Skeletal muscle satellite cell (primary cell): ENCODE results near the gene CHST2.

Source experiments
- H3K27me3 ChIP-seq: 2 replicates; pipeline ENCODE4 v1.7.0; 2013; ENCODE audit warnings: low read length; ENCODE audit not compliant: control insufficient read depth, insufficient read depth
- H3K36me3 ChIP-seq: 2 replicates; pipeline ENCODE4 v1.7.0; 2013; ENCODE audit warnings: mild to moderate bottlenecking, control low read depth, low read length; ENCODE audit not compliant: insufficient read depth
- H3K4me1 ChIP-seq: 2 replicates; pipeline ENCODE4 v1.7.0; 2013; ENCODE audit warnings: low read length; ENCODE audit not compliant: control insufficient read depth, insufficient read depth
- H3K4me2 ChIP-seq: 2 replicates; pipeline ENCODE4 v1.7.0; 2013; ENCODE audit warnings: mild to moderate bottlenecking, low read length
- H3K4me3 ChIP-seq: 2 replicates; pipeline ENCODE4 v1.7.0; 2013; ENCODE audit warnings: low read length
- H3K9ac ChIP-seq: 2 replicates; pipeline ENCODE4 v1.7.0; 2013; ENCODE audit warnings: mild to moderate bottlenecking, low read depth, low read length, moderate library complexity
- H3K9me3 ChIP-seq: replicated peaks from 2 replicates; pipeline ENCODE4 v1.7.0; 2013; ENCODE audit warnings: mild to moderate bottlenecking, control low read depth, low read length

CHST2 gene

GRCh38 chr3:143139762-143140161 is 20.2 kb downstream of the CHST2 start:
- Histone ChIP-seq H3K9me3 (no peaks in the 10 kb centered on the region), H3K4me1 (peaks cover 18% of the 10 kb centered on the region), H3K4me2 (no peak overlapping the region), H3K9ac (no peak overlapping the region), H3K4me3 (no peak overlapping the region), H3K27me3 (no peaks in the 10 kb centered on the region), H3K36me3 (no peaks in the 10 kb centered on the region)

GRCh38 chr3:143140550-143140949 is 21.0 kb downstream of the CHST2 start:
- peaks cover 12% of the 10 kb centered on the region for H3K4me1 ChIP-seq
- H3K9ac ChIP-seq, result no peak overlapping the region
- H3K36me3 ChIP-seq, result no peaks in the 10 kb centered on the region
- H3K9me3 ChIP-seq, result no peaks in the 10 kb centered on the region
- no peak overlapping the region for H3K4me2 ChIP-seq
- no peak overlapping the region for H3K4me3 ChIP-seq
- H3K27me3 ChIP-seq, result no peaks in the 10 kb centered on the region

GRCh38 chr3:143142354-143142753 is 22.8 kb downstream of the CHST2 start:
- H3K9me3 ChIP-seq, result no peaks in the 10 kb centered on the region
- H3K9ac ChIP-seq, result no peak overlapping the region
- H3K36me3 ChIP-seq, result no peaks in the 10 kb centered on the region
- peaks cover 7% of the 10 kb centered on the region for H3K4me1 ChIP-seq
- no peak overlapping the region for H3K4me3 ChIP-seq
- no peak overlapping the region for H3K4me2 ChIP-seq
- H3K27me3 ChIP-seq, result no peaks in the 10 kb centered on the region

- H3K9me3 ChIP-seq, result no peaks in the 10 kb centered on the region
- no peak overlapping the region for H3K4me3 ChIP-seq
- H3K4me2 ChIP-seq, result no peak overlapping the region
- H3K27me3 ChIP-seq, result no peaks in the 10 kb centered on the region
- no peak overlapping the region for H3K9ac ChIP-seq
- no peaks in the 10 kb centered on the region for H3K36me3 ChIP-seq
- no peaks in the 10 kb centered on the region for H3K4me1 ChIP-seq
These were observed 26.3 kb downstream of the CHST2 start for GRCh38 chr3:143145906-143146305.

- no peaks in the 10 kb centered on the region for H3K4me1 ChIP-seq
- H3K27me3 ChIP-seq, result no peaks in the 10 kb centered on the region
- no peak overlapping the region for H3K4me3 ChIP-seq
- no peaks in the 10 kb centered on the region for H3K36me3 ChIP-seq
- H3K9me3 ChIP-seq, result no peaks in the 10 kb centered on the region
- no peak overlapping the region for H3K4me2 ChIP-seq
- H3K9ac ChIP-seq, result no peak overlapping the region
These were observed 27.1 kb downstream of the CHST2 start for GRCh38 chr3:143146486-143147274.

GRCh38 chr3:143147707-143148106 is 28.1 kb downstream of the CHST2 start:
- no peaks in the 10 kb centered on the region for H3K9me3 ChIP-seq
- no peaks in the 10 kb centered on the region for H3K36me3 ChIP-seq
- H3K4me1 ChIP-seq, result no peaks in the 10 kb centered on the region
- no peak overlapping the region for H3K4me3 ChIP-seq
- no peak overlapping the region for H3K4me2 ChIP-seq
- no peak overlapping the region for H3K9ac ChIP-seq
- no peaks in the 10 kb centered on the region for H3K27me3 ChIP-seq

- no peaks in the 10 kb centered on the region for H3K4me1 ChIP-seq
- H3K36me3 ChIP-seq, result no peaks in the 10 kb centered on the region
- H3K27me3 ChIP-seq, result no peaks in the 10 kb centered on the region
These were observed 30.5 kb downstream of the CHST2 start for GRCh38 chr3:143150071-143150470.

GRCh38 chr3:143151004-143151731 is 31.6 kb downstream of the CHST2 start:
- Histone ChIP-seq H3K27me3 (no peaks in the 10 kb centered on the region), H3K9me3 (no peaks in the 10 kb centered on the region), H3K4me3 (no peak overlapping the region), H3K4me2 (no peak overlapping the region), H3K36me3 (no peaks in the 10 kb centered on the region), H3K9ac (no peak overlapping the region), H3K4me1 (no peaks in the 10 kb centered on the region)

More at GRCh38 chr3:143150071-143150470, 30.5 kb downstream of the CHST2 start:
- H3K4me2 ChIP-seq, result no peak overlapping the region
- no peaks in the 10 kb centered on the region for H3K9me3 ChIP-seq
- H3K4me3 ChIP-seq, result no peak overlapping the region
- H3K9ac ChIP-seq, result no peak overlapping the region

- H3K9me3 ChIP-seq, result no peaks in the 10 kb centered on the region
- no peak overlapping the region for H3K4me3 ChIP-seq
- no peak overlapping the region for H3K9ac ChIP-seq
- H3K27me3 ChIP-seq, result no peaks in the 10 kb centered on the region
- no peaks in the 10 kb centered on the region for H3K36me3 ChIP-seq
- no peaks in the 10 kb centered on the region for H3K4me1 ChIP-seq
- no peak overlapping the region for H3K4me2 ChIP-seq
These were observed 32.5 kb downstream of the CHST2 start for GRCh38 chr3:143152043-143152442.

GRCh38 chr3:143155756-143156155 is 36.2 kb downstream of the CHST2 start:
- peaks cover 6% of the 10 kb centered on the region for H3K4me1 ChIP-seq
- no peak overlapping the region for H3K4me3 ChIP-seq
- no peak overlapping the region for H3K4me2 ChIP-seq

GRCh38 chr3:143158014-143158988 is 38.7 kb downstream of the CHST2 start:
- no peak overlapping the region for H3K4me2 ChIP-seq
- H3K9ac ChIP-seq, result no peak overlapping the region
- no peaks in the 10 kb centered on the region for H3K27me3 ChIP-seq
- no peaks in the 10 kb centered on the region for H3K36me3 ChIP-seq
- H3K4me3 ChIP-seq, result no peak overlapping the region
- no peaks in the 10 kb centered on the region for H3K9me3 ChIP-seq
- H3K4me1 ChIP-seq, result peaks cover 6% of the 10 kb centered on the region

More at GRCh38 chr3:143155756-143156155, 36.2 kb downstream of the CHST2 start:
- Histone ChIP-seq H3K27me3 (no peaks in the 10 kb centered on the region), H3K36me3 (no peaks in the 10 kb centered on the region), H3K9me3 (no peaks in the 10 kb centered on the region), H3K9ac (no peak overlapping the region)
